Measurements from ENCODE around the gene TMEM231.

TMEM231 gene

GRCh38 chr16:75555707-75556430 is at the start of gene TMEM231:
Gene TMEM231 (minus strand): TSS chr16:75556252. CDS start chr16:75556209, 43 bp downstream.
- Histone ChIP-seq H2AFZ (ENCODE audit: low read length) (peak within 1 kb of the TSS; percentile 83), H3F3A (ENCODE audit: insufficient read depth, low read length) (no peaks in the 10 kb centered on the region), H3K4me1 (ENCODE audit: insufficient read depth, low read length, severe bottlenecking) (peaks cover 28% of the 10 kb centered on the region), H3K9me3 (ENCODE audit: low read length) (no peaks in the 10 kb centered on the region), H3K27me3 (ENCODE audit: insufficient read depth, low read length) (no peaks in the 10 kb centered on the region), H4K20me1 (ENCODE audit: insufficient read depth, low read length) (no peaks in the 10 kb centered on the region), H3K27ac (ENCODE audit: low read depth, low read length, poor library complexity, severe bottlenecking) (no peak within 1 kb of the TSS), H3K4me3 (ENCODE audit: low read depth, low read length, poor library complexity, severe bottlenecking) (peak within 1 kb of the TSS; percentile 61), H3K4me2 (ENCODE audit: low read length) (peak within 1 kb of the TSS; percentile 74), H3K9ac (ENCODE audit: low read length) (peak within 1 kb of the TSS; percentile 37; the same call in 1 of the 2 replicates), H3K36me3 (ENCODE audit: insufficient read depth, low read length) (no peaks in the 10 kb centered on the region), H3K79me2 (ENCODE audit: insufficient read depth, low read length) (no peaks in the 10 kb centered on the region), H3K9me2 (ENCODE audit: low read depth, low read length) (no peaks in the 10 kb centered on the region)
- TF ChIP-seq EZH2 (IDR thresholded peaks at IDR 0.05; ENCODE audit: borderline replicate concordance, low read length) (no peak), CTCF (IDR thresholded peaks at IDR 0.05; ENCODE audit: low read length) (peak; percentile 29; the same call in 1 of the 2 replicates)

- H3K36me3 ChIP-seq (ENCODE audit: insufficient read depth, low read length) = peaks cover 93% of the 10 kb centered on the region
- H3K4me2 ChIP-seq (ENCODE audit: low read length) = no peak overlapping the region
Observed at GRCh38 chr16:75603241-75603640, 47.2 kb upstream of the TMEM231 start.

GRCh38 chr16:75599452-75600277 is 43.6 kb upstream of the TMEM231 start:
- H3K79me2 ChIP-seq (ENCODE audit: insufficient read depth, low read length) = no peaks in the 10 kb centered on the region
- no peak overlapping the region for H3K27ac ChIP-seq (ENCODE audit: low read depth, low read length, poor library complexity, severe bottlenecking)
- peaks cover 74% of the 10 kb centered on the region for H3K36me3 ChIP-seq (ENCODE audit: insufficient read depth, low read length)
- no peak overlapping the region for H3K9ac ChIP-seq (ENCODE audit: low read length)
- H2AFZ ChIP-seq (ENCODE audit: low read length) = no peak overlapping the region
- H3K4me3 ChIP-seq (ENCODE audit: low read depth, low read length, poor library complexity, severe bottlenecking) = no peak overlapping the region
- H4K20me1 ChIP-seq (ENCODE audit: insufficient read depth, low read length) = no peaks in the 10 kb centered on the region
- H3K4me1 ChIP-seq (ENCODE audit: insufficient read depth, low read length, severe bottlenecking) = peaks cover 8% of the 10 kb centered on the region
- H3F3A ChIP-seq (ENCODE audit: insufficient read depth, low read length) = no peaks in the 10 kb centered on the region
- no peaks in the 10 kb centered on the region for H3K9me3 ChIP-seq (ENCODE audit: low read length)
- H3K27me3 ChIP-seq (ENCODE audit: insufficient read depth, low read length) = no peaks in the 10 kb centered on the region
- H3K4me2 ChIP-seq (ENCODE audit: low read length) = no peak overlapping the region
- TF ChIP-seq CTCF (IDR thresholded peaks at IDR 0.05; ENCODE audit: low read length) = no peak
- TF ChIP-seq EZH2 (IDR thresholded peaks at IDR 0.05; ENCODE audit: borderline replicate concordance, low read length) = no peak
- H3K9me2 ChIP-seq (ENCODE audit: low read depth, low read length) = no peaks in the 10 kb centered on the region

More at GRCh38 chr16:75603241-75603640, 47.2 kb upstream of the TMEM231 start:
- no peak overlapping the region for H2AFZ ChIP-seq (ENCODE audit: low read length)
- no peaks in the 10 kb centered on the region for H4K20me1 ChIP-seq (ENCODE audit: insufficient read depth, low read length)
- no peaks in the 10 kb centered on the region for H3K9me3 ChIP-seq (ENCODE audit: low read length)
- no peaks in the 10 kb centered on the region for H3K79me2 ChIP-seq (ENCODE audit: insufficient read depth, low read length)
- H3K9ac ChIP-seq (ENCODE audit: low read length) = no peak overlapping the region
- H3K4me1 ChIP-seq (ENCODE audit: insufficient read depth, low read length, severe bottlenecking) = no peaks in the 10 kb centered on the region
- H3K27ac ChIP-seq (ENCODE audit: low read depth, low read length, poor library complexity, severe bottlenecking) = no peak overlapping the region
- no peaks in the 10 kb centered on the region for H3F3A ChIP-seq (ENCODE audit: insufficient read depth, low read length)
- no peak for TF ChIP-seq CTCF (IDR thresholded peaks at IDR 0.05; ENCODE audit: low read length)
- no peak for TF ChIP-seq EZH2 (IDR thresholded peaks at IDR 0.05; ENCODE audit: borderline replicate concordance, low read length)
- no peaks in the 10 kb centered on the region for H3K9me2 ChIP-seq (ENCODE audit: low read depth, low read length)
- no peaks in the 10 kb centered on the region for H3K27me3 ChIP-seq (ENCODE audit: insufficient read depth, low read length)
- no peak overlapping the region for H3K4me3 ChIP-seq (ENCODE audit: low read depth, low read length, poor library complexity, severe bottlenecking)
